Neural cell (in vitro differentiated cells): ENCODE data around the gene PIM2. TPM values are rescaled to one million over a fixed set of nuclear protein-coding genes. Genes with fewer than 3 reads are reported as not detected.

Source experiments
- H2AFZ ChIP-seq: fragments of 200-600, 300-800 bp; sonication (generic), shearing (Covaris generic); 2 replicates; pipeline ENCODE4 v1.6.0; 2014; ENCODE audit warnings: low read depth, mild to moderate bottlenecking, antibody characterized with exemption, low read length, moderate library complexity
- H3F3A ChIP-seq: fragments of 200-600 bp; shearing (Covaris generic); 2 replicates; pipeline ENCODE4 v1.6.1; 2016; ENCODE audit warnings: mild to moderate bottlenecking, moderate library complexity, mixed read lengths, antibody characterized with exemption, low read length; ENCODE audit not compliant: insufficient read depth, poor library complexity, severe bottlenecking
- H3K27ac ChIP-seq: fragments of 200-600, 300-800 bp; sonication (generic), shearing (Covaris generic); 2 replicates; pipeline ENCODE4 v1.5.1; 2014; ENCODE audit warnings: mild to moderate bottlenecking, low read length, moderate library complexity
- H3K27me3 ChIP-seq: fragments of 300-800, 200-600 bp; sonication (generic), shearing (Covaris generic); 2 replicates; pipeline ENCODE4 v1.6.0; 2014; ENCODE audit warnings: mild to moderate bottlenecking, low read depth, low read length, moderate library complexity; ENCODE audit not compliant: insufficient read depth
- H3K36me3 ChIP-seq: fragments of 300-800, 200-600 bp; sonication (generic), shearing (Covaris generic); 2 replicates; pipeline ENCODE4 v1.5.1; 2014; ENCODE audit warnings: mild to moderate bottlenecking, antibody characterized with exemption, low read length, moderate library complexity; ENCODE audit not compliant: insufficient read depth
- H3K4me2 ChIP-seq: fragments of 300-800, 200-600 bp; sonication (generic), shearing (Covaris generic); 2 replicates; pipeline ENCODE4 v1.6.0; 2014; ENCODE audit warnings: mild to moderate bottlenecking, low read length
- H3K4me3 ChIP-seq: fragments of 300-800, 200-600 bp; sonication (generic), shearing (Covaris generic); 2 replicates; pipeline ENCODE4 v1.5.1; 2014; ENCODE audit warnings: mild to moderate bottlenecking, low read length, moderate library complexity
- H3K79me2 ChIP-seq: fragments of 200-600 bp; shearing (Covaris generic); replicated peaks from 2 replicates; pipeline ENCODE4 v1.6.0; 2014; ENCODE audit warnings: mild to moderate bottlenecking, low read length, moderate library complexity; ENCODE audit not compliant: insufficient read depth
- H3K9ac ChIP-seq: fragments of 300-800, 200-600 bp; sonication (generic), shearing (Covaris generic); 2 replicates; pipeline ENCODE4 v1.6.1; 2016; ENCODE audit warnings: mild to moderate bottlenecking, low read length, mixed read lengths
- H3K9me2 ChIP-seq: fragments of 200-600 bp; shearing (Covaris generic); 2 replicates; pipeline ENCODE4 v1.6.1; 2016; ENCODE audit warnings: mild to moderate bottlenecking, low read length, mixed read lengths; ENCODE audit not compliant: insufficient read depth
- H3K9me3 ChIP-seq: fragments of 200-600, 300-800 bp; sonication (generic), shearing (Covaris generic); 2 replicates; pipeline ENCODE4 v1.6.1; 2016; ENCODE audit warnings: mild to moderate bottlenecking, mixed run types, low read length, moderate library complexity, mixed read lengths
- H4K20me1 ChIP-seq: fragments of 200-600 bp; shearing (Covaris generic); 2 replicates; pipeline ENCODE4 v1.6.1; 2016; ENCODE audit warnings: mild to moderate bottlenecking, mixed run types; ENCODE audit not compliant: insufficient read depth
- EP300 ChIP-seq: fragments of 450-650 bp; conservative IDR thresholded peaks from 2 replicates; pipeline ENCODE4 v1.6.1; 2014; ENCODE audit warnings: antibody characterized with exemption, mild to moderate bottlenecking, moderate library complexity; ENCODE audit not compliant: poor library complexity, severe bottlenecking
- EZH2 ChIP-seq: fragments of 200-600, 300-800 bp; shearing (Covaris generic), sonication (generic); IDR thresholded peaks from 2 replicates; pipeline ENCODE4 v1.6.1; 2014; ENCODE audit warnings: antibody characterized with exemption, low read length, borderline replicate concordance, mild to moderate bottlenecking; ENCODE audit not compliant: insufficient read depth, poor library complexity, severe bottlenecking
- MXI1 ChIP-seq: fragments of 450-650 bp; conservative IDR thresholded peaks from 2 replicates; pipeline ENCODE4 v1.6.1; 2014; ENCODE audit warnings: antibody characterized with exemption, mild to moderate bottlenecking; ENCODE audit not compliant: poor library complexity, severe bottlenecking
- POLR2AphosphoS5 ChIP-seq: IDR thresholded peaks from 2 replicates; pipeline ENCODE4 v1.6.1; 2012
- RAD21 ChIP-seq: fragments of 450-650 bp; conservative IDR thresholded peaks from 2 replicates; pipeline ENCODE4 v1.6.1; 2014; ENCODE audit warnings: antibody characterized with exemption, mild to moderate bottlenecking, moderate library complexity
- SMC3 ChIP-seq: fragments of 450-650 bp; conservative IDR thresholded peaks from 2 replicates; pipeline ENCODE4 v1.6.1; 2014; ENCODE audit warnings: antibody characterized with exemption, mild to moderate bottlenecking, moderate library complexity; ENCODE audit not compliant: poor library complexity
- TAF1 ChIP-seq: IDR thresholded peaks from 2 replicates; pipeline ENCODE4 v1.6.1; 2012; ENCODE audit warnings: low read depth
- polyA plus RNA-seq: library from polyadenylated mRNA; depleted of rRNA; stranded (reverse); fragments of >200 nt; gene quantifications from 2 replicates; pipeline ENCODE4 v1.2.3, GENCODE V29; 2014
- TF ChIP-seq, protein P1 (sequence below): IDR thresholded peaks from 2 replicates; pipeline ENCODE4 v1.6.1; 2012; ENCODE audit warnings: borderline replicate concordance
- TF ChIP-seq, protein P2 (sequence below): fragments of 450-650 bp; IDR thresholded peaks from 2 replicates; pipeline ENCODE4 v1.5.1; 2014; ENCODE audit warnings: antibody characterized with exemption, mild to moderate bottlenecking, moderate library complexity; ENCODE audit not compliant: poor library complexity, severe bottlenecking

Gene PIM2
- polyA plus RNA-seq, 1 donor from 2014 or later = 8.9 TPM

DNA sequence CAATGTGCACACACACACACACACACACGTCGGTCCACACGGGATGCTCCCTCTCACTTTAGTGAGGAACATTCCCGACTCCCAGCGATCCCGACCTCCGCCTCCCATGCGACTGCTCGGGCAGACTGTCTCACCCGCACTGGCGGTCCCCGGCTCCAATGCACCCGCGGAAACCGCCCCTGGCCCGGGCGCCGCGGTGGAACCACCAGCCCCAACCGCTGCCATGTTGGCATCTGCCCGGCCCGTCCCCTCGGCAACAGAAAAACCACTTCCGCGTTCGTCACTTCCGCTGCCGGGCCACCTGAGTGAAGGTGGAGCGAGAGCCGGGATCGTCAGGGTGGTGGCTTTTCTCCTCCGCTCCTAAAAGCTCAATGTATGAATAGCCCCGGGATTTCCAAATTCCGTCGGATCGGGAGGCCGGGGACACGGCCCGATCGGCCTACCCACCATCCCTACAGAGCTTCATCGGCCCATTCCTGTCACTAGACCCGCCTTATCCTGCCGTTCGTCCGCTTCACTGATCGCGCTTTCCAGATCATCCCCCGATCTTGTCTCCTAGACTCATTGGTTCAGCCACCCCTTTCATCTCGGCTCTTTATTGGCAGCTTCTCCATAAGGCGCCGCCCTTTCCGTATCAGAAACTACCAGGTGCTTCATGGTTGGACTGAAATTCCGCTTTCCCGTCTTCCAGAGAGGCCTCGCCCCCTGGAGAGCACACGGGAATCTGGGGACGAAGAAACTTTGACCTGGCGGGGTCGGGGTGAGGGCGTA, 7.2 kb downstream of the PIM2 start, which contains the start of gene SLC35A2:
Gene SLC35A2 (minus strand): TSS at position 235 of the 771 bp plus-strand sequence. CDS start 10 bp downstream, at position 225.
- Histone ChIP-seq H3K27me3 (no peaks in the 10 kb centered on the region), H3K9me2 (no peaks in the 10 kb centered on the region), H3K9me3 (no peaks in the 10 kb centered on the region), H3K79me2 (peaks cover 9% of the 10 kb centered on the region), H3K4me3 (peak within 1 kb of the TSS; percentile 83), H3K36me3 (no peaks in the 10 kb centered on the region), H3F3A (no peaks in the 10 kb centered on the region), H3K9ac (peak within 1 kb of the TSS; percentile 78), H4K20me1 (no peaks in the 10 kb centered on the region), H3K27ac (peak within 1 kb of the TSS; percentile 91), H2AFZ (peak within 1 kb of the TSS; percentile 14), H3K4me2 (peak within 1 kb of the TSS; percentile 39)
- TF ChIP-seq RAD21 (no peak), SMC3 (no peak), MXI1 (peak; percentile 85), TAF1 (no peak), POLR2AphosphoS5 (peak; percentile 78), EZH2 (no peak), EP300 (peak; percentile 27)
- TF ChIP-seq, protein P1, sequence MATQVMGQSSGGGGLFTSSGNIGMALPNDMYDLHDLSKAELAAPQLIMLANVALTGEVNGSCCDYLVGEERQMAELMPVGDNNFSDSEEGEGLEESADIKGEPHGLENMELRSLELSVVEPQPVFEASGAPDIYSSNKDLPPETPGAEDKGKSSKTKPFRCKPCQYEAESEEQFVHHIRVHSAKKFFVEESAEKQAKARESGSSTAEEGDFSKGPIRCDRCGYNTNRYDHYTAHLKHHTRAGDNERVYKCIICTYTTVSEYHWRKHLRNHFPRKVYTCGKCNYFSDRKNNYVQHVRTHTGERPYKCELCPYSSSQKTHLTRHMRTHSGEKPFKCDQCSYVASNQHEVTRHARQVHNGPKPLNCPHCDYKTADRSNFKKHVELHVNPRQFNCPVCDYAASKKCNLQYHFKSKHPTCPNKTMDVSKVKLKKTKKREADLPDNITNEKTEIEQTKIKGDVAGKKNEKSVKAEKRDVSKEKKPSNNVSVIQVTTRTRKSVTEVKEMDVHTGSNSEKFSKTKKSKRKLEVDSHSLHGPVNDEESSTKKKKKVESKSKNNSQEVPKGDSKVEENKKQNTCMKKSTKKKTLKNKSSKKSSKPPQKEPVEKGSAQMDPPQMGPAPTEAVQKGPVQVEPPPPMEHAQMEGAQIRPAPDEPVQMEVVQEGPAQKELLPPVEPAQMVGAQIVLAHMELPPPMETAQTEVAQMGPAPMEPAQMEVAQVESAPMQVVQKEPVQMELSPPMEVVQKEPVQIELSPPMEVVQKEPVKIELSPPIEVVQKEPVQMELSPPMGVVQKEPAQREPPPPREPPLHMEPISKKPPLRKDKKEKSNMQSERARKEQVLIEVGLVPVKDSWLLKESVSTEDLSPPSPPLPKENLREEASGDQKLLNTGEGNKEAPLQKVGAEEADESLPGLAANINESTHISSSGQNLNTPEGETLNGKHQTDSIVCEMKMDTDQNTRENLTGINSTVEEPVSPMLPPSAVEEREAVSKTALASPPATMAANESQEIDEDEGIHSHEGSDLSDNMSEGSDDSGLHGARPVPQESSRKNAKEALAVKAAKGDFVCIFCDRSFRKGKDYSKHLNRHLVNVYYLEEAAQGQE = no peak
- TF ChIP-seq, protein P2, sequence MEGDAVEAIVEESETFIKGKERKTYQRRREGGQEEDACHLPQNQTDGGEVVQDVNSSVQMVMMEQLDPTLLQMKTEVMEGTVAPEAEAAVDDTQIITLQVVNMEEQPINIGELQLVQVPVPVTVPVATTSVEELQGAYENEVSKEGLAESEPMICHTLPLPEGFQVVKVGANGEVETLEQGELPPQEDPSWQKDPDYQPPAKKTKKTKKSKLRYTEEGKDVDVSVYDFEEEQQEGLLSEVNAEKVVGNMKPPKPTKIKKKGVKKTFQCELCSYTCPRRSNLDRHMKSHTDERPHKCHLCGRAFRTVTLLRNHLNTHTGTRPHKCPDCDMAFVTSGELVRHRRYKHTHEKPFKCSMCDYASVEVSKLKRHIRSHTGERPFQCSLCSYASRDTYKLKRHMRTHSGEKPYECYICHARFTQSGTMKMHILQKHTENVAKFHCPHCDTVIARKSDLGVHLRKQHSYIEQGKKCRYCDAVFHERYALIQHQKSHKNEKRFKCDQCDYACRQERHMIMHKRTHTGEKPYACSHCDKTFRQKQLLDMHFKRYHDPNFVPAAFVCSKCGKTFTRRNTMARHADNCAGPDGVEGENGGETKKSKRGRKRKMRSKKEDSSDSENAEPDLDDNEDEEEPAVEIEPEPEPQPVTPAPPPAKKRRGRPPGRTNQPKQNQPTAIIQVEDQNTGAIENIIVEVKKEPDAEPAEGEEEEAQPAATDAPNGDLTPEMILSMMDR = no peak

DNA sequence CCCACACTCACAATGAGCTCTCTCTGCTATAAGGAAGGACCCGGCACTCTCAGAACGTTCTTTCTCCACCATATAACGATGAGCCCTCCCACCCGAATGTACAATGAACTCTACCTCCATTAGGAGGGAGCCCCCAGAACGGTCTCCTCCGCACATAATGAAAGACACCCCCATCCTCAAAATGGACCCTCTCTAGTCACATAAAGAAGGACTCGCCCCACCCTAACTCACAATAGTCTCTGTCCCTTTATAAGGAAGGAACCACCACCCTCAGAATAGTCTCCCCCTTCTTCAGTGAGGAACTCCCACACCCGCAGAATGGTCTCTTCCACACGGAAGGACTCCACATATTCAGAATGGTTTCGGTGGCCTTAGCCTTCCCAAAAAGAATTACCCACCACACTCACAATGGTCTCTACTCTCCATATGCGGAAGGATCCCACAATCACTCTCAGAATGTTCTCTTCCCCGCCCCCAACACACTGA, 7.9 kb downstream of the PIM2 start:
- H2AFZ ChIP-seq = no peak overlapping the region
- H3K27me3 ChIP-seq = no peaks in the 10 kb centered on the region
- H3F3A ChIP-seq = no peaks in the 10 kb centered on the region
- H4K20me1 ChIP-seq = no peaks in the 10 kb centered on the region
- TF ChIP-seq MXI1 (no peak), SMC3 (no peak), TAF1 (no peak), EZH2 (no peak), EP300 (no peak), RAD21 (no peak), POLR2AphosphoS5 (no peak)
- TF ChIP-seq, protein P2 = no peak
- TF ChIP-seq, protein P1 = no peak
- H3K9me3 ChIP-seq = no peaks in the 10 kb centered on the region
- H3K79me2 ChIP-seq = peaks cover 9% of the 10 kb centered on the region
- H3K4me3 ChIP-seq = peak overlapping the region; percentile 83
- peak overlapping the region; percentile 91 for H3K27ac ChIP-seq
- H3K4me2 ChIP-seq = peak overlapping the region; percentile 39
- H3K36me3 ChIP-seq = no peaks in the 10 kb centered on the region
- H3K9me2 ChIP-seq = no peaks in the 10 kb centered on the region
- peak overlapping the region; percentile 78 for H3K9ac ChIP-seq
